Measurements from ENCODE around the gene SLC35E2B.

The SLC35E2B gene

DNA sequence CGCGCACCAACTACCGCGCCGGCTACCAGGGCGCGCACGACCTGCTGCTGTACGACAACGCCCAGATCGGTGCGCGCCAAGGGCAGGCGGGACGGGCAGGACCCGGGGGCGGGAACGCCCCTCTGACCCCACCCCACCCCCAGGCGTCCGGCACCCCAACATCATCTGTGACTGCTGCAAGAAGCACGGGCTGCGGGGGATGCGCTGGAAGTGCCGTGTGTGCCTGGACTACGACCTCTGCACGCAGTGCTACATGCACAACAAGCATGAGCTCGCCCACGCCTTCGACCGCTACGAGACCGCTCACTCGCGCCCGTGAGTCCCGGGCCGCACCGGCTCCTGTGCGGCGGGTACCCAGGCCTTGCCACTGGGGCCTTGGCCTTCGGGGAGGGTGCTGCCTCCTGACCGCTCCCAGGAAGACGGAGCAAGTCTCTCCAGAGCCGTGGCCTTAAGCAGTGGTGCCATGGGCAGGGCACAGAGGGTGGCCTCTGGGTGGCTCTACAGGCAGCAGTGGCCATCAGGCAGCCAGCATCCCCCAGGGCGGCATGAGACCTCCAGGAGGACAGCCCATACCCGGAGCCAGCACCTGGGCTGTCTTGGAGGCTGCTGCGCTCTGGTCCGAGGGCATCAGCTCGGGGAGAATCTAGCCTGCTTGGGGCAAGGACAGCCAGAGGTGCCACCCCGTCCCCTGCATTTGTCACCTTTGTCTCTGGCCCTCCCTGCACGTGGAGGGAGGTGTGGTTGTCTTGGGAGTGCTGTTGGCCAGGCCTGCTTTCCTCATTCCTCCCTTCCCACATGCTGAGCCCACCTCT lies 68.8 kb downstream of the SLC35E2B start:
- DNase-seq (ENCODE audit: low spot score): no peak

- no peak for DNase-seq (ENCODE audit: low spot score)
These were observed 69.4 kb downstream of the SLC35E2B start for GRCh38 chr1:1623181-1623630.

DNA sequence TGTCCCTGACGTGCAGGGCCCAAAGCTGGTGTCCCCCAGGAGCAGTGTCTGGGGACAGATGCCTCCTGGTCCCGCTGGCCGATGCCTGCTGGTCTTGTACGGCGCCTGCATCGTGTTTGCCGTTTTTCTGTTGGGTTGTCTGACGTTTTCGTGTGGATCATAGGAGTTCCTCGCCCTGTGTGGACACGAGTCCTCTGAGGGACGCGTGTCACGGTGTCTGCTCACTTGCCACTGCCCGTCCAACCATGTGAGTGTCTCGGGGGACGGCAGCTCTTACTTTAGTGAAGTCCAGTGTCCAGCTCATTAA lies 69.9 kb downstream of the SLC35E2B start:
- no peak for DNase-seq (ENCODE audit: low spot score)

- DNase-seq (ENCODE audit: low spot score): no peak
These were observed 70.4 kb downstream of the SLC35E2B start for GRCh38 chr1:1622010-1622787.

DNA sequence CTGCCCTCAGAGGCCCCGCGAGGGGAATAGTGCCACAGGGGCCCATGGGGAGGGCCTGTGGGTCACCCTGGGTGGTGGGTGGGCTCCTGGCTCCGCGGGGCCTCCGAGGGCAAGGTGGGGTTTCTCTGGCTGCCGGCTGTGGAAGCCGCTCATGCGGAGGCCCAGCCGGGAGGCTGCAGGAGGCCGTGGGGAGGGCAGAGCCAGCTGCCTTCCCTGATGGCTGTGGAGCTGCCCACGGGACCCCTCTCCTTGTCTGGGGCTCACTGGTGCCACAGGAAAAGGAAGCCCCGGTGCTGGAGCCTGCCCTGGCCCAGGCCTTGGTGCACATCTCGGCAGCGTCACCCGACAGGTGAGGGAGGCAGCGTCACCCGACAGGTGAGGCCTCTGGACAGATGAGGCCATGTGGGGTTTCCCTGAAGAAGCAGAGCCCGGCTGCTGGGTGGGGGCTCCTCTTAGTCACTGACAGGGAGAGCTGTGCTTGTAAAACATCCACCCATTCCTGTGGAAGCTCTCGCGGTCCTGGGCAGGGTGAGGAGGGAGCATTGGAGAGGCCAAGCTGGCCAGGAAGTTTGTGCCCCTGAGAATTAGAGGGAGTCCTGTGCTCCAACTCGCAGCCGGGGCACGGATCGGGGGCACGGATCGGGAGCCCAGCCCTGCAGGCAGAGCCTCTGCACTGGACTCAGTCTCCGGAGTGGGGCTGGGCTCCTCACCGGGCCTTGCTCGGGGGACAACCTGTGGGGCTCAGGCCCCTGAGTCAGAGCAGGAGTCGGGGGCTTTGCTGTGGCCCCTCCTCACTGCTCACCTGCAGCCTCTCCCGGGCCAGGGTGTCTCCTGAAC lies 71.2 kb downstream of the SLC35E2B start:
- DNase-seq (ENCODE audit: low spot score): no peak

- no peak for DNase-seq (ENCODE audit: low spot score)
These were observed 72.0 kb downstream of the SLC35E2B start for GRCh38 chr1:1620433-1621139.

GRCh38 chr1:1619917-1620361 lies 72.7 kb downstream of the SLC35E2B start:
- DNase-seq (ENCODE audit: low spot score): no peak

DNA sequence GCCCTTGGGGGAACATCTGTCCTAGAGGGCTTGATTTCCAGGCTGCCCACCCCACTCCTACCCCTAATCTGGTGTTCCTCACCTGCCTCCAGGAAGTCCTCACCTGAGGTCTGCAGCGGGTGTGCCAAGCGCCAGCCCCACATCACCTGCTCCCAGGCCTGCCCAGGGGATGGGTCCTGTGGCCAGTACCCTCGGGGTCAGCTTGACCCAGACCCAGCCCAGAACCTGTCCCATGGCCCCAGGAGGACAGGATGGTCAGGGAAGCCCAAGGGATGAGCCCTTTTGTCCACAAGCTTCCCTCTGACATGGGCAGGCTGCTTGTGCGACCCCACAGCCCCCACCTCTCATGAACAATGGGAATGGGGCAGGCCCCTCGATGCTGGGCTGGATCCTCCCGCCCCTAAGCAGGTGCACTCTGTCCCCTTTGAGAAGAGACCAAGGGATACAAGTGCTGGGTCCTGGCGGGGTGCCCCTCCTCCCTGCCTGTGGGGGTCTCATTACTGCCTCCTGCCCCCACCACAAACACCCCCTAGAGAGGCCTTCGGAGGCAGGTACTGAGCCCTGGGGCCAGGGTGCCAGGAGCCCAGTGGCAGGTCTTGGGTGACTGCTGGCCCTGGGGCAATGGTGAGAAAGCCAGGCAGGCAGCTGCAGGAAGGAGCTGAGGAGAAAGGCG lies 74.1 kb downstream of the SLC35E2B start:
- DNase-seq (ENCODE audit: low spot score): no peak

- DNase-seq (ENCODE audit: low spot score): no peak
These were observed 74.7 kb downstream of the SLC35E2B start for GRCh38 chr1:1617925-1618324.

GRCh38 chr1:1617516-1617915 lies 75.1 kb downstream of the SLC35E2B start:
- no peak for DNase-seq (ENCODE audit: low spot score)

- no peak for DNase-seq (ENCODE audit: low spot score)
These were observed 75.8 kb downstream of the SLC35E2B start for GRCh38 chr1:1616838-1617237.

DNA sequence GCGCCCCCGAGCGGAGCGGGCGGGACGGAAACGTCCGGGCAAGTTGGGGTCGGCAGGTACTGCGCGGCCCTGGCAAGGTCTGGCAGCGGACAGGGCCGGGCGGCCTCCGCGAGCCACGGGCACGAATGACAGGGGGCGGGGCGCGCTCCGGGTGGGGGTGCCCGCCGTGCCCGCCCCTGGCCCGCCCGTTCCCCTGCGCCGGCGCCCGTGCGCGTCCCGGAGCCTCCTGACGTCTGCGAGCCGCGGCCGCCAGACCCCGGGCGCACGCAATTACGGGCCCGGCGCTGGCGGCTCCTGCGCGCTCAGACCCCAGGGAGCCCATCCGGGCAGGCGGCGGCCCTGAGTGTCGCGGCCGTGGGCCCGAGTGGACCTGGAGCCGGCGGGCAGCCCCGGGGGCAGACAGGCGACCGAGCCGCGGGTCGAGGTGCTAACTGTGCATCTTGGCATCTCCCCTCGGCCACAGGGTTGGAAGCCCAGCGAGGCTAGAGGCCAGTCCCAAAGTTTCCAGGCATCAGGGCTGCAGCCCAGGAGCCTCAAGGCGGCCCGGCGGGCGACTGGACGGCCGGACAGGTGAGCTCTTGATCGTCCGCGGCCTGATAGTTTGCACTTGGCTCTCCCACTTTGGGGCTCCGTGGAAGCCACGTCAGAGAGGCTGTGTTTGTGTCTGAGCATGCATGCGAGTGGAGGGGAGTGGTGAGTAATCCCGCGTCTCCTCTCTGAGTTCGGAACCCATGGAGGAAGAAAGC lies 76.4 kb downstream of the SLC35E2B start:
- DNase-seq (ENCODE audit: low spot score): no peak

DNA sequence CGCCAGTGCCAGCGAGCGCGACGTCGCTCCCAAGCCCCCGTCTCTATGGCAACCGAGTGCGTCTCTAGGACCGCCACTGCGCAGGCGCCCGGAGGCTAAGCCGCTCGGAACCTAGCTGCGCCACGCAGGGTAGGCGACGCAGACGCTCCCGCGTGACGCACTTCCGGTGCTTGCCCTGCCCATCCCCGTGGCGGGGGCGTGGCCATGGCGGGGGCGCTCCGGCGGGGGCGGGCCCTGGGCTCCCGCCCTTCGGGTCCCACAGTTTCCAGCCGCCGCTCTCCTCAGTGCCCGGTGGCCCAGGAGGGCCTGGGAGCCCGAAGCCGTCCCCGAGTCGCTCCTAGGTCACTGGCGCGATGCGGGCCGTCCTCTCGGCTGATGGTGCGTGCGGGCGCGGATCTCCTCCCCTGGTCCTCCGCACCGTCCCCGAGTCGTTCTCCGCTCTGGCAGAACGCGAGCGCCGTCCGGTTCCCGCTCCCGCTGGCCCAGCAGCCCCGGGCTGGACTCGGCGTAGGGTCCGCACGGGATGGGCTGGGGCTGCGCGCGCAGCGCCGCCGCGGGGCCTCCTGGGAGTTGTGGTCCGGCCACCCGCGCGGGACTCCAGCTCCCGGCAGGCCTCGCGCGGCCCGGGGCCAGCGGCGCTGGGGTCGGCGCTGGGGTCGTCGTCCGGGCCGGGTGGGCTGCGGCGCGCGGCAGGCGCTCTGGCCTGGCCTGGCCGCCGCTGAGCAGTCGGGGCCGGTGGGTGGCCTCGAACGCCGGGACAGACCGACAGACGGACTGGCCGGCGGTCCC lies 77.1 kb downstream of the SLC35E2B start, which contains the start of gene MIB2:
TSS of gene MIB2 (plus strand) at position 245 of the 789 bp plus-strand sequence. CDS start 7,953 bp downstream, outside the sequence.
- DNase-seq (ENCODE audit: low spot score): peak; percentile 95

- DNase-seq (ENCODE audit: low spot score): no peak
These were observed 77.7 kb downstream of the SLC35E2B start for GRCh38 chr1:1614954-1615255.

DNA sequence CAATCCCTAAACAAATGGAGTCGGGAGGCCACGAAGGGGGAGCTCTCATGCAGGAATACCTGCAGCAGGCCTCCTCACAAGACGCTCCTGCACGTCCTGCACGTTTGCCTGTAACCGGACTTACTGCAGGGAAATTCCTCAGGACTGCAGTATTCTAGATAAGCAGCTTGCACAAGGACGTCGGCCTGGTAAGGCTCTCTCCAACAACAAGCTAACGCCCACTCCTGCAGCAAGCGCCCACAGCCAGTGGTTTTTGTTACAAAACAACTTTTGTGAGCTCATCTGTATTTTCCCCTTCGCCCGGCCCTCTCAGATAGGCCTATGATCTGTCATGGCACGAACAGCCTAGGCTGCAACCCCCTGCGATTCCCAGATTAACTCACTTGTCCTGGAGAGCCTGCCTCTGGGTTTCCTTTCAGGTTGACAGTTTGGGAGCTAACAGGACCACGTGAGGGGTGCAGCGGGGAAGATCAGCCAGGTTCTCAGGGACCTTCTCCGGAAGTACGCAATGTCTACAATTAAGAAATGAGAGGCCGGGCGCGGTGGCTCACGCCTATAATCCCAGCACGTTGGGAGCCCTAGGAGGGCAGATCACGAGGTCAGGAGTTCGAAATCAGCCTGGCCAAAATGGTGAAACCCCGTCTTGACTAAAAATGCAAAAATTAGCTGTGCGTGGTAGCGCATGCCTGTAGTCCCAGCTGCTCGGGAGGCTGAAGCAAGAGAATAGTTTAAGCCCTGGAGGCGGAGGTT lies 78.2 kb downstream of the SLC35E2B start:
- DNase-seq (ENCODE audit: low spot score): no peak

- DNase-seq (ENCODE audit: low spot score): no peak
These were observed 79.0 kb downstream of the SLC35E2B start for GRCh38 chr1:1613509-1614082.

GRCh38 chr1:1612104-1612400 lies 80.5 kb downstream of the SLC35E2B start:
- no peak for DNase-seq (ENCODE audit: low spot score)

GRCh38 chr1:1610796-1611195 lies 81.8 kb downstream of the SLC35E2B start:
- DNase-seq (ENCODE audit: low spot score): no peak

Data from SW480 (cell line).